Measurements from ENCODE around the gene C13orf46.

The C13orf46 gene

GRCh38 chr13:113936166-113936965, 37.5 kb downstream of the C13orf46 start:
- no peak for DNase-seq

DNA sequence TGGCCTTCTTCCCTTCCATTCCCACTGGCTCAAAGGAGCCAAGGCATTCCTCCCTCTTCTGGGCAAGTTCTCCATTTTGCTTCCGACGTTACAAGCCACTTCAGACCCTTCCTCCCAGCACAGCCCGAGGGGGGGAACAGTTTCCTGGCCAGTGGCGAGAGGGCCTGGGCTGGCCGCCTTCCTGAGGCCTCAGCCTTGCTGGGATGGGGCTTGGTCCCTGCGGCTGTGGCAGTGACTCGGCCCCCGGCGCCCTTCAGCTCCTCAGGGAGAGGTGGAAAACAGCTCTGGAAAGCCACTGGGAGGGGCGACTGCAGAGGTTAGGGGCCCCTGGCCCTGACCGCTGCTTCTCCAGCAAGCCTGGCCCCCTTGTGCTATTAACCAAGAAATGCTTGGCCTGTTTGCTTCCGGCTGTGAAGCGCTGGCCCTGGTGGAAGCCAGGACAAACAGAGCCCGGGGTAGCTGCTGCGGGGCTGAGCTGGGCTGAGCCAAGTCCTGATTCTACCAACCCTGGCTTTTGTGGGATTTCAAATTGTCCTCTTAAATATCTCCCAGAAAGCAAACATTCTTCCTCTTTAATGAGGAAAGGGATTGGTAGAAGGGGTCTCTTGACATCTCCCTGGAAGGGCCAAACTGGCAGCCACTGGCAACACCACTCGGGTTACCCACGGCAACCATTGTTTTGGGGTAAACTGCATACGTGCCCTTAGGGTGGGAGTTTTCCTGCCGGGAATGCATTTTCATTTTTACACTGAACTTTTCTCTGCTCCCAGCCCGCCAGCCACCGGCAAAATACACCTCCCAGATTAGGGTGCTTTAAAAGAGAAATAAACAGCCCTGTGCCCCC, 38.7 kb downstream of the C13orf46 start:
- no peak for DNase-seq

DNA sequence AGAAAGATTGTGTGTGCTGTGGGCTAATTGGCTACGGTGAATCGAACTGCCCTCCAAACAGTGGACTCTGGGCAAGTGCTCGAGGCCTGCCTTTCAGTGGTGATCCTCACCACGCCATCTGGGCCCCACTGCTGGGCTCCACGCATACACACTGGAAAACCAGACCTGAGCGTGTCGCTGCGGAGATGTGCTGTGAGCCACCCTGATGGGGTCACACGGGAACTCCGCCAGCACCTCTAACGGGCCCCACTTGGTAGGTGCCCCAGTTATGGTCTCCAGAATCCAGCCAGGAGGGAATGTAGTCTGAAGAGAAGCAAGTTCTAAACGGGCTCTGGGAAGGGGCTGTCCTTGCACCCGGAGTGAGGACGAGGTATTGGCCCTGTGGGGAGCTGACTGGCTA, 39.3 kb downstream of the C13orf46 start:
- no peak for DNase-seq

DNA sequence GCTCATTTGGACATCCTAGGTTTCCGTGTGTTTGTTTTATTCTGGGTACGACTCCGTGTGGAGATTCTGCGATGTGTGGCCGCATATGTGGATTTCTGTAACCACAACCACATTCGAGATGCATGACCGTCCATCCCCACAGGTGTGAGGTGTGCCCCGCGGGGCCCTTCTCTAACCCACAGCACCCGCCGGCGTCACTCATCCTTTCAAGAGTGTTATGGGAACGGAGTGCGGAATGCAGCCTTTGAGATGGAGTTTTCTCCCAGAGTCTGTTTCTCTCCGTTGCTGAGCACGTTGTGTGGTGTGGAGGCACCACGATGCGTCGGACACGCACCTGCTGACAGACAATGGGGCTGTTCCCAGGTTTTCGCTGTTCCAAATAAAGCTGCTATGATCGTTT, 40.0 kb downstream of the C13orf46 start:
- DNase-seq = no peak

GRCh38 chr13:113931841-113932459, 41.9 kb downstream of the C13orf46 start:
- DNase-seq = no peak

DNA sequence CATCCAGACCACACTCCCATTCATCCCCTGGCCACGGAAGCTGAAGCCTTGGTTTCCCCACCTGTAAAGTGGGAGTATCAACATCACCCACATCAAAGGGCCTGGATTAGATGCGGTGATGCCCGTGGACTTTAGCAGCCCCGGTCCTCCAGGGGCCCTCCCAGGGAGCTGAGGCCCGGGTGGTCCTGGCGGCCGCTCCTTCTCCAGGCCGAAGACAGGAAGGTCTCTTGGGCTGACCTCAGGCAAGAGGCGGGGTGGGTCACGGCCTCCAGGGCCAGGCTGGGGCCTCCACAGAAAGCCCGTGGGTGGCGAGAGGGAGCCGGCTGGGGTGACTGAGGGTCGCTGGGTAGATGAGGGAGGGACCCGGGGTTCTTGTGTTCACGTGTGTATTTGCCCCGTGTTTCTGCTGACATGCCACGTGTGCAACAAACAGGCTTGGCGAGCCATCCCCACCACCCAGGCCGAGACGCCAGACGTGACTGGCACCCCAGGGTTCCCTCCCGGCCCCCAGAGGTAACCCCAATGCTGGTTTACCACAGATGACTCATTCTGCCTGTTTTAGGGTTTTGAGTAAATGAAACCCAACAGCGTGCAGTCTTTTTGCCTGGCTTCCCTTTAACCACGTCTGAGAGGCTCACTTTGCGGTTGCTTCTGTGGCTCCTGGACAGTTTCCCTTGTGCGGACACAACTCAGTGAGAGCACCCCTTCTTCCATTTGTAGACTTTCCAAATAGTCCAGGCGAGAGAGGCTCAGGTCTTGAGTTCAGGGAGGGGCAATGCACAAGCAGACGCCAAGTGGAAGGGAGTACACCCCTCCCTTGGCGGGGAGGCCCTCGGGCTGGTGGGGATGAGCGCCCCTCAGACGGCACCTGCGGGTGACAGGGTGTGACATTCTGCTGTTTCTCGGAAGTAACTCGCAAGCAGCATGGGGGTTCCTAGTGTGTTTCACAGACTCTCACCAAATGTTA, 42.9 kb downstream of the C13orf46 start:
- peak; percentile 59 for DNase-seq

DNA sequence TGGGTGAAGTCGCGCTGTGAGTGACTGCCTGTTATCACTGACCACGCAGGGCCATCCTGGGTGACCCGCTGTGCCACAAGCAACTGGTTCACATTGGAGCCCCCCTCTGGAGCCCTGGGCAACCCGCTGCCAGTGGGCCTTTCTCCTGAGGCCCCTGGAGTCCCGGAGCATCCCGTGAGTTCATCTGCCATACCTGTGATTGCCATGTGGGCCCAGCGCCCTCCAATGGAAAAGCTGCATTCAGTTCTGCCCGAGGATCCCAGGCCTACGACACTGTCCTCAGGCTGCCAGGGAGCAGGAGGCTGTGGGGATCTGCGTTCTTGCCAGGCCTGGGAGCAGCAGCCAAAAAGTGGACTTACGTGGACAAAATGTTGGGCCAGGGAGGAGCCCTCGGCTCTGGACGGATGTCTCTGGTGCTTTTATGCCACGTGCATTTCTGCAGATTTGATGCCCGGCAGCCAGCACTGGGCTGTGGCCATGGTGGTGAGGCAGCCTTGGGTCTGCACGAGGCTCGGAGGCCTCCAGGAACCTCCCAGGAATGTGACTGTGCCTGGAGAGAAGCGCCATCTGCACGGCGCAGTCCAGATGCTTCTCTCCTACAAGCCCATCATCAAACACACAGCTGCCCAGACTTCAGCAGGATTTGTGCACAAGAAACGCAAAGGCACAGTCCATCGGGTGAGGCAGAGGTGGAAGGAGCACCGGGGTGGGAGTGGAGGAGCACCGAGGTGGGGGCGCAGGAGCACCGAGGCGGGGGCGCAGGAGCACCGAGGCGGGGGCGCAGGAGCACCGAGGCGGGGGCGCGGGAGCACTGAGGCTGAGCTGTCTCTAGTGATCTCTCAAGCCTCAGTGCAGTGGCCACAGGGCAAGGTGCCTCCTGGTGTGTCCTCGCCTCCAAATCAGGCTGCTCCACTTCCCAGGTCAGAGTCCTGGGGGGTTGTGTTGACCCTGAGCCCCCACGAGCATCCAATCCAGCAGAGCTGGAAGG, 44.0 kb downstream of the C13orf46 start:
- no peak for DNase-seq

GRCh38 chr13:113928685-113929627, 44.9 kb downstream of the C13orf46 start:
- no peak for DNase-seq

GRCh38 chr13:113927661-113928581, 46.0 kb downstream of the C13orf46 start:
- DNase-seq = no peak

GRCh38 chr13:113926951-113927660, 46.8 kb downstream of the C13orf46 start:
- DNase-seq = no peak

- DNase-seq = no peak
These were observed 47.5 kb downstream of the C13orf46 start for GRCh38 chr13:113926301-113926761.

DNA sequence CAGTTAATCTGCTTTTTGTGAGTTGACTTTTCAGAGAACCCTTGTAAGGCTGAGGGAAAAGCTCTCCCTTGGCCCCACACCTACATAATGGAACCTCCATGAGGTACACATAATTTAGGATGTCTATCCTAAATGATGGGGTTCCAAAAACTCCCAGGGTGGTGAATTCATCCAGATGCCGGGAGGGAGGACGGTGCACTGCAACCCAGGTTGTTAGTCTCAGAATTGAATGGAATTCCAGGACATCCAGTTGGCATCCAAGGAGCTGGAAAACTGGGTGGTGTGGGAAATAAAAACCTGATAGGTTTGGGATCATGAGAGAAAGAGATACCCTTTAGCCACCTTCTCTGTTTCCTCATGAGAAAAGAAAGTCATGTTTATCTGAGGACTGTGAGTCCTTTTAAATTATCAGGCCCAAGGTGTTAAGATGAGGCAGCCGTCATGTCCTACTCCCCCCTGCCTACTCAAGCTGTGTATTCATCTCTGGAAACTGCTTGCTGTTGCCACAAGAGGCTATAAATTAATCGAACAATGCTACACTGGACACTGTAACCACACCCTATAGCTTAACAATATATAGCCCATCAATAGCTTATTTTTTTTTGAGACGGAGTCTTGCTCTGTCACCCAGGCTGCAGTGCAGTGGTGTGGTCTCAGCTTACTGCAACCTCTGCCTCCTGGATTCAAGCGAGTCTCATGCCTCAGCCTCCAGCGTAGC, 49.5 kb downstream of the C13orf46 start:
- no peak for DNase-seq

DNA sequence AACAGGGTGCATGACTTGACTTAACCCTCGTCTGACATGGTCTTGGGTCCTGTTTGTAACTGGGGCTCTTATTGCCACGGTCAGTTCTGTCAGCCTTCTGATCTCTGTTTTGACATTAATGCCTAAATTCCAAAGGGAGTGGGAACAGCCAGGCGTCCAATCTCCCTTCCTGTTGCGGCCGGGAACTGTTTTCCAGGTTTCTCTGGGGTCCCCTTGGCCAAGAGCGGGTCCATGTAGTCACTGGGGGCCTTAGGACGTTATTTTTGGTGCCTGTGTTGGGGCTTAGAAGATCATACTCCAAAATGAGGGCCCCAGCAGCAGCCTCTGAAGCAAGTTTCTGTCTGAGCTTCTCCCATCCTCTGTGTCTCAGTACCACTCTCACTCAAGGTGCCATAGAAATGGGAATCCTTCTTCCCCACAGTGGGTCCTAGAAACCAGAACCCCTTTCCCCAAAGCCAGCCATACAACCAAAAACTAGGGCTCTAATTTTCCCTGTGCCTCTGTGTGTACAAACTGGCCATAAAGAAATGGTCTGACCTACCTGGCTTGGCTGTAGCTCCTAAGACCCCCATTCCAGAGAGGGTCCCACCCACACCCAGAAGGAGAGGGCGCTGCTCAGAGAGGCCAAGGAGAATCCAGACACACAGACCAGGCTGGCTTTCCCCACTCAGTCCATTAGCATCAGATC, 50.4 kb downstream of the C13orf46 start:
- DNase-seq = no peak

DNA sequence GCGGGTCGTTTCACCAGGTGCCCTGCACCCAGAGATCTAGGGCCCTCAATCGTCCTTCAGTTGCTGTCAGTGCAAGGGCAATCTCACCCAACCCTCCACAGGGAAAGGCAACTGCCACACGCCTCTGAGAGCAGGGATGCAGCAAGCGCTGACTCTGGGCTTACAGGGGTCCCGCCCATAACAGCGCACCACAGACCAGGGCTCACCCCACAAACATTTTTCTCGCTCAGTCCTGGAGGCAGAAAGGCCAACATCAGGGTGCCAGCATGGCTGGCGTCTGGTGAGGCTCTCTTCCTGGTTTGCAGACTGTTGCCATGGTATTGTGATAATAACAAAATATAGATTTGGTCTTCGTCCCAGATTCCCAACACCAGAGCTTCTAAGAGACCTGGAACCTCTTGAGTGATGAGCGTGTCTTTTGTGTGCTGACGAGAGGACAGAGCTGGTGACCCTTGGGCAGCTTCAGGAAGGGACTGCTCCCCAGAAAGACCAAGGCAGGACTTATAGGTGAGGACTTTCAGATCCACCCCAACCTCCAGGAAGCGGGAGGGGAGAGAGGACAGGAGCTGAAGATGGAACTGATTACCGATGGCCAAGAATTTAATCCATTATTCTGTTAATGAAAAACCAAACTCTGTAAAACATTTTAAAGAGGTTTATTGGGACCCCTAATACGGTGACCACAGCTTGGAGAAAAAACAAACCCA, 51.3 kb downstream of the C13orf46 start:
- DNase-seq = no peak

DNA sequence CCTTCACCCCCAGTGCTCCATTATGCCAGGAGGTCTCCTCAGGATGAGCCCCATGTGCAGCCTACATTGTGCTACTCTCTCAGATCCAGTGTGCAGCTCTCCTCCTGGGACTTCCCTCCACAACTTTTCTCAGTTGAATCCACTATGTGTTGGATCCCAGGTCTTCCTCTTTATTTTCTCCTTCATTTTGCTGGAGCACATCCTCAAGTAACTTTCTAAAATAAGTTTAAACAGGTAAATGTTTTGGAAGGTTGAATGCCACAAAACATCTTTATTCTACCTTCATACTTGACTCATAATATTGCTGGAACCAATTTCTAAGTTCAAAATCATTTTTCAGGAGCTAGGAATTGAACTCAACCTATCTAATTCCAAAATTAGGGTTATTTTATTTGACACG, 52.1 kb downstream of the C13orf46 start:
- DNase-seq = no peak
